A673 (cell line): Measurements from ENCODE around the gene MAST4.

Experiments used
- CTCF ChIP-seq: fragments of 300-800, 200-600 bp; sonication (generic); conservative IDR thresholded peaks from 2 replicates; pipeline ENCODE4 v1.5.1; 2017; ENCODE audit warnings: low read depth, mild to moderate bottlenecking, antibody characterized with exemption, low read length, moderate library complexity, mixed read lengths
- EZH2 ChIP-seq: fragments of 200-600 bp; sonication (generic); IDR thresholded peaks from 2 replicates; pipeline ENCODE4 v1.6.1; 2017; ENCODE audit warnings: borderline replicate concordance, low read depth, mild to moderate bottlenecking, mixed read lengths, antibody characterized with exemption, low read length; ENCODE audit not compliant: poor library complexity, severe bottlenecking

GRCh38 chr5:66889056-66889455 is 292.9 kb downstream of the MAST4 start:
- no peak for TF ChIP-seq CTCF
- TF ChIP-seq EZH2 = no peak
